HepG2 (cell line): Measurements from ENCODE around the gene ANGPTL5. TPM values are rescaled to one million over a fixed set of nuclear protein-coding genes. Genes with fewer than 3 reads are reported as not detected.

Source experiments
- ATAC-seq: fragments of 200-7000 bp; cut with Tn5 transposase; 3 replicates; pipeline ENCODE4 v1.9.1; 2020; ENCODE audit warnings: mild to moderate bottlenecking, moderate library complexity
- BruUV-seq: library from RNA; stranded (reverse); fragments of 400-500 nt; replicated peaks from 2 replicates; lab custom pipeline; 2021; lab: Mats Ljungman, UMichigan
- CTCF ChIA-PET: fragments of 300-600 bp; formaldehyde crosslinking; extraction: SDS; loops from one replicate; lab custom pipeline; 2021; ENCODE audit warnings: low total read pairs, inconsistent platforms, low intra/inter-chr PET ratio; lab: Yijun Ruan, JAX
- POLR2A ChIA-PET: fragments of 350-600 bp; sonication (Branson Sonifier 250); formaldehyde crosslinking; loops from one replicate; lab custom pipeline; 2020; ENCODE audit warnings: antibody characterized with exemption, inconsistent platforms; lab: Yijun Ruan, JAX
- DNase-seq: peaks from one replicate; pipeline ENCODE4 v3.0.0-alpha.2; 2015; ENCODE audit warnings: low spot score
- FAIRE-seq: peaks from 3 replicates; lab custom pipeline; 2011; peaks lifted over from hg19 to GRCh38; lab: Jason Lieb, UNC
- H2AFZ ChIP-seq: one replicate; pipeline ENCODE4 v1.6.1; 2011; ENCODE audit warnings: low read length, inconsistent platforms
- H3K27ac ChIP-seq: fragments of 300-600 bp; 3 replicates; pipeline ENCODE4 v1.8.0; 2011; ENCODE audit warnings: mixed run types, mild to moderate bottlenecking, mixed read lengths, low read length, inconsistent platforms; ENCODE audit not compliant: insufficient read depth; ENCODE audit errors: extremely low read length
- H3K27me3 ChIP-seq, 2 experiments: fragments of 200-600 bp in 1 of 2; 2 replicates in 1 of 2; 3 replicates in 1 of 2; pipeline versions ENCODE4 v1.6.0 to v1.8.0; 2011; ENCODE audit warnings: low read length in 2 of 2, mild to moderate bottlenecking in 2 of 2, moderate library complexity in 2 of 2, inconsistent platforms in 1 of 2; ENCODE audit not compliant: insufficient read depth in 2 of 2, control insufficient read depth in 1 of 2
- H3K36me3 ChIP-seq, 2 experiments: fragments of 200-600 bp in 1 of 2; replicated peaks in 1 of 2; 2 replicates in 1 of 2; 3 replicates in 1 of 2; pipeline versions ENCODE4 v1.5.1 to v1.8.0; 2011; ENCODE audit warnings: low read length in 2 of 2, inconsistent platforms in 1 of 2; ENCODE audit not compliant: insufficient read depth in 2 of 2, control insufficient read depth in 1 of 2
- H3K4me1 ChIP-seq: 2 replicates; pipeline ENCODE4 v1.5.1; 2012; ENCODE audit warnings: low read length, inconsistent platforms; ENCODE audit not compliant: insufficient read depth
- H3K4me2 ChIP-seq: 2 replicates; pipeline ENCODE4 v1.6.0; 2011; ENCODE audit warnings: low read depth, low read length, inconsistent platforms
- H3K4me3 ChIP-seq, 3 experiments: fragments of 200-600 bp in 1 of 3; sonication (generic), shearing (Covaris generic) in 1 of 3; replicated peaks in 1 of 3; 2 replicates each; pipeline ENCODE4 v1.5.1; 2011 to 2016; ENCODE audit warnings: low read length in 3 of 3, inconsistent platforms in 2 of 3, low read depth in 2 of 3, mild to moderate bottlenecking in 2 of 3, control low read depth in 1 of 3, mixed read lengths in 1 of 3; ENCODE audit not compliant: insufficient read depth in 1 of 3
- H3K79me2 ChIP-seq: one replicate; pipeline ENCODE4 v1.6.1; 2011; ENCODE audit warnings: low read length, inconsistent platforms; ENCODE audit not compliant: insufficient read depth
- H3K9ac ChIP-seq: 2 replicates; pipeline ENCODE4 v1.6.0; 2011; ENCODE audit warnings: mild to moderate bottlenecking, low read depth, low read length, inconsistent platforms; ENCODE audit not compliant: insufficient read depth
- H3K9me3 ChIP-seq: 2 replicates; pipeline ENCODE4 v1.5.1; 2012; ENCODE audit warnings: mild to moderate bottlenecking, low read length
- H4K20me1 ChIP-seq: 2 replicates; pipeline ENCODE4 v1.6.0; 2011; ENCODE audit warnings: inconsistent platforms, mild to moderate bottlenecking, low read length, moderate library complexity; ENCODE audit not compliant: insufficient read depth
- BCL6 ChIP-seq: IDR thresholded peaks from 2 replicates; pipeline ENCODE4 v1.6.1; 2016; ENCODE audit warnings: missing genetic modification reagents, missing compliant biosample characterization
- CBX2 ChIP-seq, 2 experiments: fragments of 200-600 bp in 1 of 2; sonication (generic); formaldehyde crosslinking in 1 of 2; IDR thresholded peaks; 2 replicates each; pipeline versions ENCODE4 v1.7.0 to v1.8.1; 2018 to 2022; ENCODE audit warnings: low read depth in 2 of 2, low read length in 1 of 2, mild to moderate bottlenecking in 1 of 2, missing genetic modification reagents in 1 of 2
- FOXJ3 ChIP-seq: sonication (generic); formaldehyde crosslinking; IDR thresholded peaks from 2 replicates; pipeline ENCODE4 v1.4.0; 2020; ENCODE audit warnings: missing genetic modification reagents, mild to moderate bottlenecking, borderline replicate concordance
- GFI1 ChIP-seq: sonication (generic); formaldehyde crosslinking; IDR thresholded peaks from 2 replicates; pipeline ENCODE4 v1.5.0; 2020; ENCODE audit warnings: missing genetic modification reagents, mild to moderate bottlenecking, borderline replicate concordance
- GPN1 ChIP-seq: sonication (generic); formaldehyde crosslinking; IDR thresholded peaks from 2 replicates; pipeline ENCODE4 v1.5.1; 2020; ENCODE audit warnings: missing genetic modification reagents, borderline replicate concordance
- HNRNPUL1 ChIP-seq: fragments of 200-400 bp; formaldehyde crosslinking; IDR thresholded peaks from 2 replicates; pipeline ENCODE4 v1.6.1; 2017; ENCODE audit warnings: low read depth, mild to moderate bottlenecking, low read length, moderate library complexity
- IKZF4 ChIP-seq: sonication (generic); formaldehyde crosslinking; IDR thresholded peaks from 2 replicates; pipeline ENCODE4 v1.5.1; 2020; ENCODE audit warnings: borderline replicate concordance, mild to moderate bottlenecking, low read depth, missing genetic modification reagents; ENCODE audit errors: not compliant biosample characterization
- POLR2G ChIP-seq: fragments of 200-400 bp; formaldehyde crosslinking; IDR thresholded peaks from 2 replicates; pipeline ENCODE4 v1.6.1; 2018; ENCODE audit warnings: mild to moderate bottlenecking, low read depth, low read length, moderate library complexity
- PRMT3 ChIP-seq: sonication (generic); formaldehyde crosslinking; IDR thresholded peaks from 2 replicates; pipeline ENCODE4 v1.8.1; 2022; ENCODE audit warnings: low read depth, mild to moderate bottlenecking, moderate library complexity, missing genetic modification reagents, borderline replicate concordance
- RFX3 ChIP-seq: IDR thresholded peaks from 2 replicates; pipeline ENCODE4 v1.6.1; 2016; ENCODE audit warnings: missing biosample characterization, missing genetic modification reagents
- ZNF225 ChIP-seq: sonication (generic); formaldehyde crosslinking; IDR thresholded peaks from 2 replicates; pipeline ENCODE4 v1.4.0; 2020; ENCODE audit warnings: mild to moderate bottlenecking, missing genetic modification reagents
- ZNF24 ChIP-seq: fragments of 450-650 bp; IDR thresholded peaks from 2 replicates; pipeline ENCODE4 v1.6.1; 2017; ENCODE audit warnings: antibody characterized with exemption, mild to moderate bottlenecking
- ZNF326 ChIP-seq: sonication (generic); formaldehyde crosslinking; IDR thresholded peaks from 2 replicates; pipeline ENCODE4 v1.4.0; 2020; ENCODE audit warnings: missing genetic modification reagents, borderline replicate concordance
- ZNF337 ChIP-seq: sonication (generic); formaldehyde crosslinking; IDR thresholded peaks from 2 replicates; pipeline ENCODE4 v1.5.1; 2020; ENCODE audit warnings: missing genetic modification reagents, low read depth, mild to moderate bottlenecking, borderline replicate concordance
- ZNF468 ChIP-seq: sonication (generic); formaldehyde crosslinking; IDR thresholded peaks from 2 replicates; pipeline ENCODE4 v1.8.0; 2022; ENCODE audit warnings: mild to moderate bottlenecking, moderate library complexity, missing genetic modification reagents
- ZSCAN12 ChIP-seq: sonication (generic); formaldehyde crosslinking; IDR thresholded peaks from 2 replicates; pipeline ENCODE4 v1.9.0; 2021; ENCODE audit warnings: mild to moderate bottlenecking, missing genetic modification reagents
- WGBS: methylation state at CpG from one replicate; pipeline ENCODE4 v1.1.6; 2017; ENCODE audit warnings: low lambda C conversion rate; 5-methylcytosine and 5-hydroxymethylcytosine counted together
- in situ Hi-C: cut with HindIII; loops from 2 replicates; pipeline ENCODE4 v1.10.0; 2017; ENCODE audit warnings: low pct_unique_long_range_greater_than_20kb; ENCODE audit not compliant: extremely low pct_ligation_motif_present
- intact Hi-C: fragments of 100-400 bp; cut with micrococcal nuclease; formaldehyde crosslinking; loops from one replicate; pipeline ENCODE4 v1.10.0; 2022; ENCODE audit not compliant: unreplicated experiment
- polyA plus RNA-seq, 8 experiments: library from polyadenylated mRNA; depleted of rRNA in 3 of 8; stranded (reverse) in 7 of 8; unstranded in 1 of 8; fragments of >200 nt; fragmentation: Illumina TruSeq in 4 of 8; extraction: Trizol in 4 of 8; gene quantifications; 2 replicates each; pipeline versions ENCODE4 v1.2.1 to v1.2.3, GENCODE V29; 2011 to 2016; ENCODE audit warnings: low read depth in 4 of 8, missing spikeins in 1 of 8, mixed read lengths in 1 of 8; ENCODE audit not compliant: insufficient read depth in 1 of 8
- total RNA-seq, 5 experiments: library from RNA; depleted of rRNA; stranded (reverse); fragments of >200 nt; fragmentation: Illumina TruSeq; extraction: Trizol; gene quantifications; 2 replicates each; pipeline ENCODE4 v1.2.3, GENCODE V29; 2016; ENCODE audit warnings: low read depth in 1 of 5
- TF ChIP-seq, protein P1 (sequence below): sonication (generic); IDR thresholded peaks from 2 replicates; pipeline ENCODE4 v1.6.1; 2016; ENCODE audit warnings: low read depth, borderline replicate concordance

ANGPTL5 gene
- total and polyA plus RNA-seq, 2 of the 13 experiments (the other 11 are each of a cell fraction or from before 2014, with no cell fraction given): not detected

DNA sequence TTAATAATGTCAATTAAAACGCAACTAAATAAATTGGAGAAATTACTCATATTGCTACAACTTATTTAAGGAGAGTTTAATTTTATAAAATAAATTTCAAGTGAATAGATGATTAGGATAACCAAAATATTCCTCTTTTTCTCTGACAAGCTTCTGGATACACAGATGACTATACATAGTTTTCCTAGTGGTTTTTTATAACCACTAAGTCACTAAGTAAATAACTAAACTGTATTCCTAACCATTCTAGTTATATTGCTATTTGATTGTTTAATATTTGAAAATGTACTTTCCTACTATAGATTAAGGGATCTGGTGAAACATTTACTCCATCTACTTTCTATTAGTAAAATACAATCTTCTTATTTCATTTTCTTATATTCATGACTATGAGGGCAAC lies 4.7 kb upstream of the ANGPTL5 start:
- Histone ChIP-seq H4K20me1 (no peaks in the 10 kb centered on the region), H3K27ac (no peak overlapping the region), H2AFZ (no peak overlapping the region), H3K79me2 (no peaks in the 10 kb centered on the region), H3K27me3 (no peaks in the 10 kb centered on the region), H3K9me3 (no peaks in the 10 kb centered on the region), H3K4me2 (no peak overlapping the region), H3K4me3 (no peak overlapping the region), H3K9ac (no peak overlapping the region), H3K36me3 (no peaks in the 10 kb centered on the region), H3K4me1 (peaks cover 7% of the 10 kb centered on the region)
- in situ Hi-C loops (loop anchor here (10.0 kb wide), 1 partner anchor 84 kb away; no protein-coding TSS in a partner anchor), intact Hi-C loops (no loop called here)
- DNase-seq: no peak
- WGBS: 80% methylated on average over 1 of the region's 1 CpG
- no peak for FAIRE-seq
- TF ChIP-seq PRMT3 (CRISPR knock-in tag) (no peak), CBX2 (IDR thresholded peaks at IDR 0.05; ENCODE audit: low read depth, low read length) (no peak), CBX2 (CRISPR knock-in tag; IDR thresholded peaks at IDR 0.05; ENCODE audit: low read depth) (no peak), ZNF468 (CRISPR knock-in tag) (no peak), IKZF4 (CRISPR knock-in tag) (no peak), FOXJ3 (CRISPR knock-in tag) (no peak), BCL6 (CRISPR knock-in tag) (no peak), ZNF326 (CRISPR knock-in tag) (no peak), GFI1 (no peak), ZNF24 (no peak), POLR2G (no peak), ZNF225 (CRISPR knock-in tag) (no peak), HNRNPUL1 (no peak), ZSCAN12 (CRISPR knock-in tag) (no peak), RFX3 (CRISPR knock-in tag) (no peak), GPN1 (CRISPR knock-in tag) (no peak), ZNF337 (CRISPR knock-in tag) (no peak)
- TF ChIP-seq, protein P1, sequence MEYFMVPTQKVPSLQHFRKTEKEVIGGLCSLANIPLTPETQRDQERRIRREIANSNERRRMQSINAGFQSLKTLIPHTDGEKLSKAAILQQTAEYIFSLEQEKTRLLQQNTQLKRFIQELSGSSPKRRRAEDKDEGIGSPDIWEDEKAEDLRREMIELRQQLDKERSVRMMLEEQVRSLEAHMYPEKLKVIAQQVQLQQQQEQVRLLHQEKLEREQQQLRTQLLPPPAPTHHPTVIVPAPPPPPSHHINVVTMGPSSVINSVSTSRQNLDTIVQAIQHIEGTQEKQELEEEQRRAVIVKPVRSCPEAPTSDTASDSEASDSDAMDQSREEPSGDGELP: no peak
- ChIA-PET CTCF (no interaction called here), POLR2A (no interaction called here)
- ATAC-seq: no peak
- no TSS peak for BruUV-seq
